ENCODE measurements around the gene CD300C.

DNA sequence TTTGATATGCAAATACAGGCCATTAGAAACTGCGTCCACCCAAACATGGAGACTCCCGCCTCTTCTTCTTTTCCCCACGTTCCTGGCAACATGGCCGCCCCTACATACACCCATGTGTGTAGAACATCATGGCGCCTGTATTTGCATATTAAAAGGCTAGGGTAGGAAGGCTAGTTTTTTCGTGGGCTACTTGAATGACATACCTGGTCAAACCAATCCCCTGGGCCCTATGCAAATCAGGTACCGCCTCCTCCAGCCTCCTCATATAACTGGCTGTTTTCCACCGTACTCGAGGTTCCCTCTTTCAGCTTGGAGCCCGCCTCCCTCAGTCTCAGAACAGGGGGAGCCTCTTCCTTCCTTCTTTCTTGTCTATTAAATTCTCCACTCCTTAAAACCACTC is 13.8 kb downstream of the CD300C start:
- no peak for TF ChIP-seq EP300 (IDR thresholded peaks at IDR 0.05)
- TF ChIP-seq, protein P1, sequence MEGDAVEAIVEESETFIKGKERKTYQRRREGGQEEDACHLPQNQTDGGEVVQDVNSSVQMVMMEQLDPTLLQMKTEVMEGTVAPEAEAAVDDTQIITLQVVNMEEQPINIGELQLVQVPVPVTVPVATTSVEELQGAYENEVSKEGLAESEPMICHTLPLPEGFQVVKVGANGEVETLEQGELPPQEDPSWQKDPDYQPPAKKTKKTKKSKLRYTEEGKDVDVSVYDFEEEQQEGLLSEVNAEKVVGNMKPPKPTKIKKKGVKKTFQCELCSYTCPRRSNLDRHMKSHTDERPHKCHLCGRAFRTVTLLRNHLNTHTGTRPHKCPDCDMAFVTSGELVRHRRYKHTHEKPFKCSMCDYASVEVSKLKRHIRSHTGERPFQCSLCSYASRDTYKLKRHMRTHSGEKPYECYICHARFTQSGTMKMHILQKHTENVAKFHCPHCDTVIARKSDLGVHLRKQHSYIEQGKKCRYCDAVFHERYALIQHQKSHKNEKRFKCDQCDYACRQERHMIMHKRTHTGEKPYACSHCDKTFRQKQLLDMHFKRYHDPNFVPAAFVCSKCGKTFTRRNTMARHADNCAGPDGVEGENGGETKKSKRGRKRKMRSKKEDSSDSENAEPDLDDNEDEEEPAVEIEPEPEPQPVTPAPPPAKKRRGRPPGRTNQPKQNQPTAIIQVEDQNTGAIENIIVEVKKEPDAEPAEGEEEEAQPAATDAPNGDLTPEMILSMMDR (IDR thresholded peaks at IDR 0.05) = no peak
